ENCODE data around the gene ZSWIM3. TPM values are rescaled to one million over a fixed set of nuclear protein-coding genes. Genes with fewer than 3 reads are reported as not detected.

ZSWIM3 gene
- total and polyA plus RNA-seq, 11 donors = 1.3 to 3.1 (median 2.1) TPM

- H3K4me1 ChIP-seq = peaks cover 0 to 29% (median 17%) of the 10 kb centered on the region in 12 donors
- peaks cover 0 to 91% (median 85%) of the 10 kb centered on the region in 9 donors for H3K36me3 ChIP-seq
- no peak for DNase-seq
- intact Hi-C loops (cut with DNase I) = no loop called here
- no peak for ATAC-seq
- H3K27me3 ChIP-seq = no peaks in the 10 kb centered on the region
- TF ChIP-seq POLR2A (IDR thresholded peaks at IDR 0.05) (no peak), CTCF (IDR thresholded peaks at IDR 0.05) (no peak)
- no peak overlapping the region for H3K4me3 ChIP-seq
- H3K9me3 ChIP-seq = no peaks in the 10 kb centered on the region
- peak overlapping the region in 1 of 12 donors; percentile 15 for H3K27ac ChIP-seq
These were observed 12.0 kb upstream of the ZSWIM3 start for GRCh38 chr20:45845452-45845851.

- DNase-seq (no peak), ATAC-seq (no peak)
- 93 to 98% (median 95%) methylated on average over 8 of the region's 8 CpGs for WGBS, 4 donors
- H3K36me3 ChIP-seq = peaks cover 0 to 88% (median 77%) of the 10 kb centered on the region in 9 donors
- no peaks in the 10 kb centered on the region for H3K27me3 ChIP-seq
- no peaks in the 10 kb centered on the region for H3K9me3 ChIP-seq
- peaks cover 0 to 13% (median 3%) of the 10 kb centered on the region in 12 donors for H3K4me1 ChIP-seq
- H3K27ac ChIP-seq = no peak overlapping the region
- intact Hi-C loops (cut with DNase I) = no loop called here
- TF ChIP-seq POLR2A (IDR thresholded peaks at IDR 0.05) (no peak), CTCF (IDR thresholded peaks at IDR 0.05) (no peak)
- H3K4me3 ChIP-seq = no peak overlapping the region
These were observed 9.0 kb upstream of the ZSWIM3 start for GRCh38 chr20:45848421-45848820.

GRCh38 chr20:45848969-45849582, 8.3 kb upstream of the ZSWIM3 start:
- no peak for DNase-seq
- WGBS, 4 donors = 94 to 95% (median 94%) methylated on average over 8 of the region's 8 CpGs
- no peak overlapping the region for H3K27ac ChIP-seq

GRCh38 chr20:45850238-45850637, 7.2 kb upstream of the ZSWIM3 start:
- peaks cover 0 to 20% (median 7%) of the 10 kb centered on the region in 12 donors for H3K4me1 ChIP-seq
- intact Hi-C loops (cut with DNase I) = no loop called here
- TF ChIP-seq POLR2A (IDR thresholded peaks at IDR 0.05) = no peak
- TF ChIP-seq CTCF (IDR thresholded peaks at IDR 0.05) = no peak
- peaks cover 0 to 84% (median 67%) of the 10 kb centered on the region in 9 donors for H3K36me3 ChIP-seq
- no peak overlapping the region for H3K4me3 ChIP-seq
- no peak overlapping the region for H3K27ac ChIP-seq
- H3K9me3 ChIP-seq = no peaks in the 10 kb centered on the region
- H3K27me3 ChIP-seq = no peaks in the 10 kb centered on the region
- DNase-seq = no peak
- 91 to 100% (median 97%) methylated on average over 2 of the region's 2 CpGs for WGBS, 4 donors
- no peak for ATAC-seq

More at GRCh38 chr20:45848969-45849582, 8.3 kb upstream of the ZSWIM3 start:
- intact Hi-C loops (cut with DNase I) = no loop called here
- no peaks in the 10 kb centered on the region for H3K9me3 ChIP-seq
- peaks cover 0 to 10% (median 2%) of the 10 kb centered on the region in 12 donors for H3K4me1 ChIP-seq
- no peaks in the 10 kb centered on the region for H3K27me3 ChIP-seq
- TF ChIP-seq POLR2A (IDR thresholded peaks at IDR 0.05) (no peak), CTCF (IDR thresholded peaks at IDR 0.05) (no peak)
- peaks cover 0 to 87% (median 77%) of the 10 kb centered on the region in 9 donors for H3K36me3 ChIP-seq
- no peak overlapping the region for H3K4me3 ChIP-seq
- ATAC-seq = no peak
